Central memory CD8-positive, alpha-beta T cell (primary cell): ENCODE measurements around the gene C10orf105.

Experiments
- ATAC-seq: fragments of 150-1000 bp; cut with Tn5 transposase; replicated peaks from 2 replicates; pipeline ENCODE4 v1.10.0; 2022; ENCODE audit warnings: mild to moderate bottlenecking, moderate FRiP score, moderate number of reproducible peaks; ENCODE audit not compliant: poor library complexity, severe bottlenecking; ENCODE audit errors: extremely low read depth
- DNase-seq, 2 donors: peaks; one replicate each; pipeline ENCODE4 v3.0.0; 2021; ENCODE audit warnings: low spot score in 2 of 2
- H3K27ac Mint-ChIP-seq: one replicate; pipeline ENCODE4 v1.8.0; 2022; ENCODE audit warnings: low read depth, mild to moderate bottlenecking, moderate library complexity, mixed read lengths
- H3K27me3 Mint-ChIP-seq: one replicate; pipeline ENCODE4 v1.8.0; 2022; ENCODE audit warnings: mixed read lengths
- H3K36me3 Mint-ChIP-seq: one replicate; pipeline ENCODE4 v1.8.0; 2022; ENCODE audit warnings: mild to moderate bottlenecking, moderate library complexity, mixed read lengths; ENCODE audit not compliant: insufficient read depth
- H3K4me1 Mint-ChIP-seq: one replicate; pipeline ENCODE4 v1.8.0; 2022; ENCODE audit warnings: mixed read lengths
- H3K4me3 Mint-ChIP-seq: one replicate; pipeline ENCODE4 v1.8.0; 2022; ENCODE audit warnings: mild to moderate bottlenecking, moderate library complexity, mixed read lengths
- H3K9me3 Mint-ChIP-seq: one replicate; pipeline ENCODE4 v1.8.0; 2022; ENCODE audit warnings: mixed read lengths

The C10orf105 gene

DNA sequence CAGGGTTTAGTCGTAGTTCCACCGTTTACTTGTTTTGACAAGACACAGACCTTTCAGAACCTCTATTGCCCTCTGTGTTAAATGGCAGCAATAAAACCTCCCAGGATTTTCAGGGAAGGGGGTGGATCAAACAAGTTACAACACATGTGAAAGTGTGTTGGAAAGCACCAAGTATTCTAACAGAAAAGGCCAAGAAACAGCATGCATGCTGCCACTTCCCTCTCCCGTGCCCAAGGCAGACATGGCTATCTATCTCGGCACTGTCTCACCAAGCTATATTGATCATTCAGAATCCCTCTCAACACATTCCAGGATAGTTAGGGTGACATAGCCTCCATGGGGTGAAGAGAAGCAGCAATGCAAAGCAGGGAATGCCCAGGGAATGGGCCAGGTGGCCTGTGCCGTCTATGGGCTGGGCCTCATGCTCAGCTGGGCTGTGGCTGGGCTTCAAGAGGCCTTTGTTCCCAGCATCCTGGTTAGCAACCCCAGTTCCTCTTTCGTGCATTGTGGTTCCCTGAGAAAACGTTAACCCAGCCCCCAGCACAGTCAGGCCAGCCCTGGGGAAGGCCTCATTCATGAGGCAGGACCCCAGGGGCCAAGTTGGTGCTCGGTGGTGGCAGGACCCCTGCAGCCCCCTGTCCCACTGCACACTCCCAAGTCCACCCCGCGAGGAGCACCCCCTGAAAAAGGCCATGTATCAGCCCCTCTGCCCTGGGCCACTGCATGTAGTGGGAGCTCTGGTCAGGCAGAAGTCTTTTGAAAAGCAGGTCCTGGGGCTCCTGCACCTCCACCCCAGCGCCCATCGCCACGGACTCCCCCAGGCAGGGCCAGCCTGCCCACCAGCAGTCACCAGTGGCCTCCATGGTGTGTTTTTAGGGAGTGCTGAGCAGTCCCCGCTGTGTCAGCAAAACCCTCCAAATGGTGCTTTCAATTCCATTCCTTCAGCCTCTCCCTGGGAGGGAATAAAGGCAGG lies 28.3 kb upstream of the C10orf105 start:
- DNase-seq, result no peak
- Mint-ChIP-seq H3K4me1 (peaks cover 93% of the 10 kb centered on the region), H3K4me3 (peak overlapping the region; percentile 71), H3K9me3 (no peaks in the 10 kb centered on the region), H3K27me3 (no peaks in the 10 kb centered on the region), H3K27ac (peak overlapping the region; percentile 88), H3K36me3 (peaks cover 25% of the 10 kb centered on the region)
- no peak for ATAC-seq

DNA sequence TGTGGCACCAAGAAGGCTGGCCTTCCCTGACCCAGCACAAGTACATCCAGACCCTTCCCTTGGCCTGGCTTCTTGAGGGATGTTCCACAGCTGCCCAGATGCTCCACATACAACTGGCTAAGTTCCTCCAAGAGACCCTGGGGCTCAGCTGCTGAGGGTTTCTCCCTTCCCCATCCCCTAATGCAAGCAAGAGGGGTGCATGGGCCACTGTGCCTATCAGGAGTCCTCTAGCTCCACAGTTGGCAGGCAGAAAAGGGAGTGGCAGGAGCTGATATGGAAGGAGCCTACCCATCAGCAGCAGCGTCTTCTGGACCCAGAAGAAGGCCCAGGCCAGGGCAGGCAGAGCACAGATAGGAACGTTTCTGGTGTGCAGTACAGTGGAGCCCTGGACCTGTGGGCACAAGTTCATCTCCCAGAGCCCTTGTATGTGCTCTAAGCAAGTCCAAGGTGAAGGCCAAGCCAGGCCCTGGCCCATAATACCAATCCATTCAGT lies 27.5 kb upstream of the C10orf105 start:
- H3K27ac Mint-ChIP-seq, result peak overlapping the region; percentile 88
- no peaks in the 10 kb centered on the region for H3K9me3 Mint-ChIP-seq
- peak overlapping the region; percentile 71 for H3K4me3 Mint-ChIP-seq
- no peaks in the 10 kb centered on the region for H3K27me3 Mint-ChIP-seq
- DNase-seq (no peak), ATAC-seq (no peak)
- H3K4me1 Mint-ChIP-seq, result peaks cover 93% of the 10 kb centered on the region
- peaks cover 27% of the 10 kb centered on the region for H3K36me3 Mint-ChIP-seq

DNA sequence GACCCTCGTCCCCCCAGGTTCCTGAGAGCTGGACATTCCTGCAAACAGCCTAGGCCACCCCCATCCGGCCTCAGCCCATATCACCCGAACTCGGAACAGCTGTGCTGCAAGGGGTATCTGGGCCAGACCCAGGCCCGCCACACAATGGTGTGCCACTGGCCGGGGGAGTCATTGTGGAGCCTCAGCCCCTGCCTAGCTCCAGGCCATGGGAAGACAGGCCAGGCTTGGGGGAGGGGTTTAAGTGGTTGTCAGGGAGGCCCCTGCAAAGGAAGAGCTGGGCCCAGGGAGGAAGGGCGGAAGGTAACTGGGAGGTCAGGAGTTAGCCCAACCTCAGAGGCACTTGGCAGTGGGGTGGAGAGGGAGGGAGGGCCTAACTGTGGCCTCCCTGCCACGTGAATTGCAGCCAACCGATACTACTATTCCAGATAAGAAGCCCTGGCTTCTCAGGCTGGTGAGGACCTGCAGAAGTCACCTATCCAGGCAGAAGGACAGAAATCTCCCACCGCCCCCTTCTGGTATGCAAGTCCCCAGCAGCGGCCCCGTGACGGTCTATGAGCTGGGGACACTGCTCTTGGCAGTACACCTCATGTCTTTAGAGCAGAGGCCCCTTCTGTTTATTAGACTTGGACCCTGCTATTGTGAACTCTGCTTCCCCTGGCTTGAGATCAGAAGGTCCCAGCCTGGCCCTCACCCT lies 26.9 kb upstream of the C10orf105 start:
- H3K27me3 Mint-ChIP-seq, result no peaks in the 10 kb centered on the region
- no peak for DNase-seq
- peaks cover 26% of the 10 kb centered on the region for H3K36me3 Mint-ChIP-seq
- H3K4me1 Mint-ChIP-seq, result peaks cover 93% of the 10 kb centered on the region
- H3K27ac Mint-ChIP-seq, result peak overlapping the region; percentile 88
- peak overlapping the region; percentile 71 for H3K4me3 Mint-ChIP-seq
- no peak for ATAC-seq
- H3K9me3 Mint-ChIP-seq, result no peaks in the 10 kb centered on the region

DNA sequence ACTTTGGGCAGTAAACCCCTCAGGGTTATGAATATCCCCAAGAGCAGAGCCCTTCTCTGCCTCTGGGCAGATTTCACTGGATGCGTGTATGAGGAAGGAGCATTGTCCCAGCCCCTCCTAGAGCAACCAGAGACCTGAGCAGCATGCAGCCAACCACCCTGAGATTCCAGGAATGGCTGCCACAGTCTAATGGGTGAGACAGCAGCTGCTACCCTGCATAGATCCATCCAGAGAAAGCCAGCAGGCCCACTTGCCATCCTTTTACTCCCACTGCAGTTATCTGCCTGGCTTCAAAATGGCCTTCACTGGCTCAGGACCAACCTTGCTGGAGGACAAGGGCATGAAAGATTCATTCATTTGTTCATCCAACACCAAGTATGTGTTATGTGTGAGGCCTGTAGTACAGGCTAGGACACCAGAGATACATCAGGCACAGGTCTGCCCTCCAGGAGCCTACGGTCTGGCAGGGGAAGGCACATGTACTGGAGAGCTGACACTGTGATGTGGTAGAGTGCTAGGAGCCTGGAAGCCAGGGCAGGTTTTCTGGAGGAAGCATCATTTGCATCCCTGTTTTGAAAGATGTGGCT lies 26.2 kb upstream of the C10orf105 start:
- peaks cover 96% of the 10 kb centered on the region for H3K4me1 Mint-ChIP-seq
- peaks cover 22% of the 10 kb centered on the region for H3K36me3 Mint-ChIP-seq
- no peaks in the 10 kb centered on the region for H3K27me3 Mint-ChIP-seq
- no peak for ATAC-seq
- peak overlapping the region; percentile 88 for H3K27ac Mint-ChIP-seq
- no peaks in the 10 kb centered on the region for H3K9me3 Mint-ChIP-seq
- peak overlapping the region; percentile 71 for H3K4me3 Mint-ChIP-seq
- DNase-seq, result no peak

DNA sequence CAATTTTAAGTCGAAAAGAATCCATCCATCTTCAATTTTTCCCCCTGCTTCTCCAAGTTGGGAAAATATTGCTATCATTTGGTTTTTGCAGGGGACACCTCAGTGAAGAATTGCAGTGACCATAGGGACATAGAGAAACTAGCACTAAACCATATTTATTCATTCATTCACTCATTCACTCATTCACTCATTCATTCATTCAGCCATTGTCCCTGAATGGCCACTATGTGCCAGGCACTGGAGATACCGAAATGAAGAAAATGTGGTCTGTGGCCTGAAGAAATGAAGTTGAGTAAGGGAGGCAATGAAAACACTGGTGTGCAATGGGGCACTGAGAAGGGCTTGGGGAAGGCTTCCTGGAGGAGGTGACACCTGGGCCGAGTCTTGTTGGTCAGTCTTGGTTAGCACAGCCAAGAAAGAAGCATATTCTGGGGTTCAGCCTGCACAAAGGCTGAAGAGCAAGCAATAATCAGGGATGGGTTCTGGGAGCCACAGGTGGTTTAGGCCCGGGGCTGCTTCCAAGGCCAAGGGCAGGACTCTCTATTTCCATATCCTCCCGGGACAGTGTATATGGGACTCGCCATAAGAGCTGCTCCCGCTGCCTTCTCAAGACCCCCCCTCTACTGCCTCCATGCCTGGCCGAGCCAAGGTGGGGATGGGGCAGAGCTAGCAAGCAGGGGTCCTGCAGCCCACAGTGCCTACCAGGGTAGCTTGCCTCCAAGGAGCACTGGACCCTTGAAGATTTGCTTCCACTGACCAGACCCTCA lies 25.5 kb upstream of the C10orf105 start:
- Mint-ChIP-seq H3K9me3 (no peaks in the 10 kb centered on the region), H3K4me1 (peaks cover 96% of the 10 kb centered on the region), H3K27ac (peak overlapping the region; percentile 88), H3K27me3 (no peaks in the 10 kb centered on the region), H3K36me3 (peaks cover 18% of the 10 kb centered on the region), H3K4me3 (peak overlapping the region; percentile 11)
- DNase-seq (no peak), ATAC-seq (no peak)

DNA sequence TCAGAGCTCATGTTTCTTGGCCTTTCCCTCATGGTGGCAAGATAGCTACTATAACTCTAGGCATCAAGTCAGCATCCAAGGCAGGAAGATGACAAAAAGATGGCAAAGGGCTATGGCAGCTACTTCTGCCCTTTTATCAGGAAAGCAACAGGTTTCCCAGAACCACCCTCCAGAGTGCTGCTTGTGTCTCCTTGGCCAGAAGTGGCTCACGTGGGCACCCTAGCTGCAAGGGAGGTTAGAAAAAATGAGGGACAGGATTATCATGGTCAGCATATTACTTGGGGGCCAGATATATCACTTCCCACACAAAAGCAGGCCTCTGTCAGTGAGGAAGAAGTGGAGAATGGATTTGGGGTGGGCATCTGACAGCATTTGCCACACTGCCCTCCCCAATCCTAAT lies 24.3 kb upstream of the C10orf105 start:
- H3K4me3 Mint-ChIP-seq, result peak overlapping the region; percentile 61
- H3K27me3 Mint-ChIP-seq, result no peaks in the 10 kb centered on the region
- no peak overlapping the region for H3K27ac Mint-ChIP-seq
- no peaks in the 10 kb centered on the region for H3K9me3 Mint-ChIP-seq
- peaks cover 15% of the 10 kb centered on the region for H3K36me3 Mint-ChIP-seq
- DNase-seq, result no peak
- peaks cover 96% of the 10 kb centered on the region for H3K4me1 Mint-ChIP-seq
- no peak for ATAC-seq

DNA sequence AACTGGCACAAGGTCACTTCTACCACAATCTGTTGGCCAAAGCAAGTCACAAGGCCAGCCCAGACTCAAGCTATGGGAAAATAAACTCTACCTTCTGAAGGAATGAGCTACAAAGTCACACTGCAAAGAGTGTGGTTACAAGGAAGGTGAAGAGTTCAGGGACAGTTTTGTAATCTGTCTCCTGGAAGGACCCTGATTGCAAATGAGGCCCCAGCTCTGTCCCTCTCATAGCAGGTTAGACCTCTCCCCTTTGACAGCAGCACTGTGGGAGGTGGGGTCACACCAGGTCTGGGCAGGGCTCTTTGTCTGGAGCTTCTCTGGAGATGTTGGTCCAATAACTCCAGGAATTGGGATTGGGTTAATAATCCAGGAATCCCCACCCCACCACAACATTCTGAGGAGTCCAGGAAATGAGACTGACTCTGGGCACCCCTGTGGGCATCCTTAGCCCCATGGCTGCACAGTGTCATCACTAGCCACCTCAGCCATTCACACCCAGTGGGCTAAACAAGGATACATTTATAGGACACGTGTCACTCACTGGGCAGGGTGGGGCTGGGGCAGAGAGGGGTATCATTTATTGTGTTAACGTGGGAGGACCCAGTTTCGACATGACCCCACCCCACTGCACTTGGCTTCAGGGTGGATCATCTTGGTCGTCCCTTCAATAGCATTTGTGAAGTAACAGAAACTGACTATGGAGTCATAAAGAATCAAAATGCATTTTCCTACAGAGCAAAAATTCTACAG lies 23.7 kb upstream of the C10orf105 start:
- H3K36me3 Mint-ChIP-seq, result peaks cover 11% of the 10 kb centered on the region
- H3K27ac Mint-ChIP-seq, result peak overlapping the region; percentile 76
- H3K27me3 Mint-ChIP-seq, result no peaks in the 10 kb centered on the region
- H3K9me3 Mint-ChIP-seq, result no peaks in the 10 kb centered on the region
- DNase-seq (no peak), ATAC-seq (no peak)
- peak overlapping the region; percentile 61 for H3K4me3 Mint-ChIP-seq
- peaks cover 94% of the 10 kb centered on the region for H3K4me1 Mint-ChIP-seq

DNA sequence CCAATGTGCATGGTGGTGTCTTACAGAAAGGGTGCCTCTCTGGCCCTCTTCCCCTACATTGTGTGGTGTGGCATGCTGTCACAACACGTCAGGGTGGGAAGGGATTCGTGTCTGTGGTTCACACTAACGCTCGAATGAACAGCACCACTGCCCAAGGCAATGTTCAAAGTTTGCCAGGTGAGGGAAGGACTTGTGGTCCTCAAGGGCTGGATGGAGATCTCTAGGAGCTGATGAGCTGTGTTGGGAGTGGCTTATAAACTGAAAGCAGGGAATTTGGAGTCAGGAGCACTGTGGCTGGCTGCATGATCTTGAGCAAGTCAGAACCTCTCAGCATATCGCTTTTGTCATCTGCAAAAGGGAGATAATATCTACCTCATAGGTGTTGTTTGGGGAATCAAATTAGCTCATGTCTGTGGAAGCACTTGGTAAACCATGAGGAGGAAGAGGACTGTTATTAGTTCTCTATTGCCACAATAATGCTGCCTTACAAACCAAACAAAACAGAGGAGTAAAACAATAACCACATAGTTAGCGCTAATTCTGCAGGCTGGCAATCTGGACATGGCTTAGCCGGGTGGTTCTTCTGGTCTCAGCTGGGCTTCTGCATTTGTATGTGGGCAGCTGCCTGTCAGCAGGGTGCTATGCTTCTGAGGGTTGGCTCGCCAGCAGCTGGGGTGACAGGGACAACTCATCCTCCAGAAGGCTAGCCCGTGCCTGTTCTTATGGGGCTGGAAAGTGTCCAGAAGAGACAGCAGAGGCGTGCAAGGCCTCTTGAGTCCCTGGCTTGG lies 22.9 kb upstream of the C10orf105 start:
- DNase-seq, result peak in 1 of 2 donors; percentile 39
- peaks cover 11% of the 10 kb centered on the region for H3K36me3 Mint-ChIP-seq
- peak overlapping the region; percentile 61 for H3K4me3 Mint-ChIP-seq
- peak; percentile 86 for ATAC-seq
- peak overlapping the region; percentile 76 for H3K27ac Mint-ChIP-seq
- peaks cover 94% of the 10 kb centered on the region for H3K4me1 Mint-ChIP-seq
- H3K27me3 Mint-ChIP-seq, result no peaks in the 10 kb centered on the region
- no peaks in the 10 kb centered on the region for H3K9me3 Mint-ChIP-seq

DNA sequence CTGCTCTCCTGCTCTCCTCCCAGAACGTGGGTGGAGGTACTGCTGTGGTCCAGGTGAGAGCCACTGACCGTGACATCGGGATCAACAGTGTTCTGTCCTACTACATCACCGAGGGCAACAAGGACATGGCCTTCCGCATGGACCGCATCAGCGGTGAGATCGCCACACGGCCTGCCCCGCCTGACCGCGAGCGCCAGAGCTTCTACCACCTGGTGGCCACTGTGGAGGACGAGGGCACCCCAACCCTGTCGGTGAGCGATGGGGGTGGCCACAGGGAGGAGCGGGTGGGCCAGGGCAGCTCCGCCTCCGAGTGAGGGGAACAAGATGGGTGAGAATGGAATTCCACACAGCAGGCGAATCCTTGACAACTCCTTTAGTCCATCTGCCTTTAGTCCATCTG lies 22.1 kb upstream of the C10orf105 start:
- Mint-ChIP-seq H3K4me3 (peak overlapping the region; percentile 61), H3K27me3 (no peaks in the 10 kb centered on the region)

DNA sequence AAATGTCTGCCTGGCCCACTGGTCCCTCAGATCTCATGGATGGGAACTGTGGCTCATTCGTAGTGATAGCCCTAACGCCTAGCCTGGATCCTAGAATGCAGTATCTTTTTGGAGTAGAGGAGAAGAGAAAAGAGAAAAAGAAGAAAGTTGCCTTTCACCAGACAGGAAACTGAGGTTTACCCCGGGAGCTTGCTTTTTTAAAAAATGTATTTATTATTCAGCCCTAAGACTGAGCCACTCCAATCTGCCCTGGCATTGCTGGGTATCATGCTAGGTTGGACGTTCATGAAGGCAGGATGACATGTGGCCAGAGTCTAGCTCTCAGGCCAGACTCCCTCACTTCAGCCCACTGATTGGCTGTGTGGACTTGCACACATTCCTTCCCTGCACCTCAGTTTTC lies 21.5 kb upstream of the C10orf105 start:
- no peak for ATAC-seq
- DNase-seq, result no peak
- H3K27ac Mint-ChIP-seq, result peak overlapping the region; percentile 76
- peaks cover 94% of the 10 kb centered on the region for H3K4me1 Mint-ChIP-seq
- H3K36me3 Mint-ChIP-seq, result peaks cover 11% of the 10 kb centered on the region
- H3K27me3 Mint-ChIP-seq, result no peaks in the 10 kb centered on the region
- H3K4me3 Mint-ChIP-seq, result peak overlapping the region; percentile 53
- no peaks in the 10 kb centered on the region for H3K9me3 Mint-ChIP-seq

More for the DNA sequence above, 22.1 kb upstream of the C10orf105 start:
- peaks cover 11% of the 10 kb centered on the region for H3K36me3 Mint-ChIP-seq
- DNase-seq (no peak), ATAC-seq (no peak)
- H3K27ac Mint-ChIP-seq, result peak overlapping the region; percentile 76
- H3K4me1 Mint-ChIP-seq, result peaks cover 94% of the 10 kb centered on the region
- H3K9me3 Mint-ChIP-seq, result no peaks in the 10 kb centered on the region

DNA sequence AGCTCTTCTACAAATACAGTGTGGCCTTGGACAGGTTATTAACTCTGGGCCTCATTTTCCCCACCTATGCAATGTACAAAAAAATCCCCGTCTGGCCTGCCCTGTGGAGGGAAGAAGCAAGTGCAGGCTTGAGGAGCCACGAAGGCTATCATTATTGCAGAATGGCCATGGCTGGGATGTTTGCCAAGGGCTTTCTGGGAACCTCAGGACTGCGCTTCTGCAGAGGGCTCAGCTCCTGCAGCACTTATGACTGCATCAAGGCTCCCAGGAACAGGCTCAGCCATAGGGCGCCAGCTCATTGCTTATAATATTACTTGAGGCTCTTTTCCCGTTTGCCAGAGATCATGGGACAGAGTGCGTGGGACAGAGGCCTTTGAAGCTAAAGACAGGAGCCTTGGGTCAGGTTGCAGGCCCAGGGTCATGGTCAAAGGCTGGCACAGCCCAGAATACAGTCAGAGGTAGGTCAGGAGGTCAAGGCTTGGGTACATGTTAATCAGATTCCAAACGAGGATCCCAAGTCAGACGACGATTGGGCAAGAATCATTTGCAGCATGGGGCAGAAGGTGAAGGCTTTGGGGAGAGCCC lies 20.6 kb upstream of the C10orf105 start:
- Mint-ChIP-seq H3K27me3 (no peaks in the 10 kb centered on the region), H3K27ac (peak overlapping the region; percentile 76), H3K9me3 (no peaks in the 10 kb centered on the region), H3K4me3 (peak overlapping the region; percentile 50), H3K4me1 (peaks cover 94% of the 10 kb centered on the region), H3K36me3 (peaks cover 11% of the 10 kb centered on the region)
- no peak for DNase-seq
- no peak for ATAC-seq
